SK-N-SH (cell line): ENCODE measurements around the gene PTGIR. TPM values are rescaled to one million over a fixed set of nuclear protein-coding genes. Genes with fewer than 3 reads are reported as not detected.

Source experiments
- CTCF ChIA-PET: fragments of 300-600, 350-600 bp; formaldehyde crosslinking; extraction: SDS; loops from one replicate; lab custom pipeline; 2021; lab: Yijun Ruan, JAX
- POLR2A ChIA-PET: fragments of 350-600 bp; sonication (Branson Sonifier 250); formaldehyde crosslinking; extraction: SDS; loops from one replicate; lab custom pipeline; 2020; ENCODE audit warnings: antibody characterized with exemption, inconsistent platforms; lab: Yijun Ruan, JAX
- DNase-seq: peaks from one replicate; pipeline ENCODE4 v3.0.0; 2012
- H2AFZ ChIP-seq: fragments of 200-600 bp; sonication (generic); 2 replicates; pipeline ENCODE4 v1.8.1; 2016; ENCODE audit warnings: antibody characterized with exemption, mild to moderate bottlenecking, low read depth
- H3F3A ChIP-seq: fragments of 200-600 bp; sonication (generic); replicated peaks from 2 replicates; pipeline ENCODE3; 2016; ENCODE audit warnings: antibody characterized with exemption, mild to moderate bottlenecking; ENCODE audit not compliant: insufficient read depth
- H3K27ac ChIP-seq, 2 experiments: fragments of 200-500 bp in 1 of 2; fragments of 200-600 bp in 1 of 2; sonication (Bioruptor generic) in 1 of 2; sonication (generic), shearing (Covaris generic) in 1 of 2; 2 replicates each; pipeline versions ENCODE4 v1.5.1 to v1.6.1; 2014 to 2016; ENCODE audit warnings: low read depth in 2 of 2, inconsistent platforms in 1 of 2, low read length in 1 of 2, mild to moderate bottlenecking in 1 of 2, mixed read lengths in 1 of 2
- H3K27me3 ChIP-seq: fragments of 200-600 bp; sonication (generic), shearing (Covaris generic); 2 replicates; pipeline ENCODE4 v1.6.1; 2016; ENCODE audit warnings: mixed run types; ENCODE audit not compliant: insufficient read depth
- H3K36me3 ChIP-seq, 2 experiments: fragments of 200-500 bp in 1 of 2; fragments of 200-600 bp in 1 of 2; sonication (Bioruptor generic) in 1 of 2; sonication (generic) in 1 of 2; replicated peaks in 1 of 2; 2 replicates each; pipeline versions ENCODE3 to v1.5.1; 2014 to 2016; ENCODE audit warnings: low read length in 1 of 2, mild to moderate bottlenecking in 1 of 2; ENCODE audit not compliant: insufficient read depth in 2 of 2, control insufficient read depth in 1 of 2
- H3K4me1 ChIP-seq, 2 experiments: fragments of 200-500 bp in 1 of 2; fragments of 200-600 bp in 1 of 2; sonication (Bioruptor generic) in 1 of 2; sonication (generic), shearing (Covaris generic) in 1 of 2; 2 replicates each; pipeline versions ENCODE4 v1.5.1 to v1.6.1; 2014 to 2016; ENCODE audit warnings: low read depth in 1 of 2, low read length in 1 of 2, mixed run types in 1 of 2; ENCODE audit not compliant: insufficient read depth in 2 of 2, control insufficient read depth in 1 of 2
- H3K4me2 ChIP-seq: fragments of 200-600 bp; sonication (generic), shearing (Covaris generic); 2 replicates; pipeline ENCODE4 v1.6.1; 2017; ENCODE audit warnings: mixed run types
- H3K4me3 ChIP-seq, 2 experiments: fragments of 200-500 bp in 1 of 2; fragments of 200-600 bp in 1 of 2; sonication (Bioruptor generic) in 1 of 2; sonication (generic), shearing (Covaris generic) in 1 of 2; 2 replicates each; pipeline versions ENCODE4 v1.5.1 to v1.8.1; 2014 to 2016; ENCODE audit warnings: low read depth in 2 of 2, inconsistent platforms in 1 of 2, low read length in 1 of 2, mild to moderate bottlenecking in 1 of 2, mixed read lengths in 1 of 2, moderate library complexity in 1 of 2
- H3K79me2 ChIP-seq: fragments of 200-600 bp; sonication (generic); 2 replicates; pipeline ENCODE4 v1.8.1; 2017; ENCODE audit warnings: mild to moderate bottlenecking; ENCODE audit not compliant: insufficient read depth
- H3K9ac ChIP-seq: fragments of 200-600 bp; sonication (generic); 2 replicates; pipeline ENCODE4 v1.6.1; 2017; ENCODE audit warnings: mixed run types
- H3K9me2 ChIP-seq: fragments of 200-600 bp; sonication (generic); 2 replicates; pipeline ENCODE4 v1.6.1; 2017; ENCODE audit warnings: mixed run types
- H3K9me3 ChIP-seq: fragments of 200-600 bp; sonication (generic); 2 replicates; pipeline ENCODE4 v1.6.1; 2017; ENCODE audit warnings: mixed run types, mild to moderate bottlenecking, moderate library complexity
- H4K20me1 ChIP-seq: fragments of 200-600 bp; sonication (generic); 2 replicates; pipeline ENCODE4 v1.6.1; 2017; ENCODE audit warnings: mild to moderate bottlenecking, mixed run types; ENCODE audit not compliant: insufficient read depth
- EP300 ChIP-seq, 2 experiments: IDR thresholded peaks; 2 replicates each; pipeline versions ENCODE4 v1.4.0 to v1.6.1; 2012; ENCODE audit warnings: borderline replicate concordance in 1 of 2, low read depth in 1 of 2, low read length in 1 of 2
- EZH2phosphoT487 ChIP-seq: fragments of 200-600 bp; sonication (generic); IDR thresholded peaks from 2 replicates; pipeline ENCODE4 v1.6.1; 2017; ENCODE audit warnings: low read depth, mixed run types, mild to moderate bottlenecking, antibody characterized with exemption, moderate library complexity, borderline replicate concordance
- FOXJ3 ChIP-seq: sonication (generic); formaldehyde crosslinking; IDR thresholded peaks from 2 replicates; pipeline ENCODE4 v1.5.1; 2020; ENCODE audit warnings: mild to moderate bottlenecking, missing genetic modification reagents
- FOXM1 ChIP-seq: IDR thresholded peaks from 2 replicates; pipeline ENCODE4 v1.4.0; 2012; ENCODE audit warnings: low read depth, mild to moderate bottlenecking
- JUND ChIP-seq: IDR thresholded peaks from 2 replicates; pipeline ENCODE4 v1.4.0; 2012
- MEF2A ChIP-seq: IDR thresholded peaks from 2 replicates; pipeline ENCODE4 v1.4.0; 2012; ENCODE audit warnings: low read depth, borderline replicate concordance
- NRF1 ChIP-seq: IDR thresholded peaks from 2 replicates; pipeline ENCODE4 v1.6.1; 2012; ENCODE audit warnings: low read depth, mild to moderate bottlenecking, low read length
- RCOR1 ChIP-seq: fragments of 150-350 bp; IDR thresholded peaks from 2 replicates; pipeline ENCODE4 v1.6.1; 2017; ENCODE audit warnings: antibody characterized with exemption, low read length
- RFX5 ChIP-seq: IDR thresholded peaks from 2 replicates; pipeline ENCODE4 v1.6.1; 2012; ENCODE audit warnings: mild to moderate bottlenecking, improper control_type of control experiment, low read length
- TEAD4 ChIP-seq: IDR thresholded peaks from 2 replicates; pipeline ENCODE4 v1.4.0; 2012; ENCODE audit warnings: mild to moderate bottlenecking, borderline replicate concordance; ENCODE audit not compliant: insufficient read depth
- YY1 ChIP-seq: IDR thresholded peaks from 2 replicates; pipeline ENCODE4 v1.4.0; 2012; ENCODE audit warnings: low read depth, mild to moderate bottlenecking
- WGBS: methylation state at CpG from one replicate; pipeline ENCODE4 v1.1.6; 2017; ENCODE audit warnings: low lambda C conversion rate; 5-methylcytosine and 5-hydroxymethylcytosine counted together
- polyA plus RNA-seq, 3 experiments: library from polyadenylated mRNA; depleted of rRNA; stranded (reverse); fragments of >200 nt; gene quantifications; 2 replicates each; pipeline ENCODE4 v1.2.3, GENCODE V29; 2012
- TF ChIP-seq, protein P1 (sequence below): fragments of 150-350 bp; IDR thresholded peaks from 2 replicates; pipeline ENCODE4 v1.6.1; 2016; ENCODE audit warnings: mild to moderate bottlenecking, low read depth, low read length
- TF ChIP-seq, protein P2 (sequence below): IDR thresholded peaks from 2 replicates; pipeline ENCODE4 v1.4.0; 2012; ENCODE audit warnings: low read depth
- TF ChIP-seq, protein P3 (sequence below): fragments of 200-600 bp; sonication (generic); IDR thresholded peaks from 2 replicates; pipeline ENCODE4 v1.6.1; 2017; ENCODE audit warnings: antibody characterized with exemption, mild to moderate bottlenecking, moderate library complexity
- TF ChIP-seq, protein P4 (sequence below): IDR thresholded peaks from 2 replicates; pipeline ENCODE4; 2012

The PTGIR gene
- polyA plus RNA-seq, 1 of the 3 experiments (the other 2 are of a cell fraction), result 2.5 TPM

DNA sequence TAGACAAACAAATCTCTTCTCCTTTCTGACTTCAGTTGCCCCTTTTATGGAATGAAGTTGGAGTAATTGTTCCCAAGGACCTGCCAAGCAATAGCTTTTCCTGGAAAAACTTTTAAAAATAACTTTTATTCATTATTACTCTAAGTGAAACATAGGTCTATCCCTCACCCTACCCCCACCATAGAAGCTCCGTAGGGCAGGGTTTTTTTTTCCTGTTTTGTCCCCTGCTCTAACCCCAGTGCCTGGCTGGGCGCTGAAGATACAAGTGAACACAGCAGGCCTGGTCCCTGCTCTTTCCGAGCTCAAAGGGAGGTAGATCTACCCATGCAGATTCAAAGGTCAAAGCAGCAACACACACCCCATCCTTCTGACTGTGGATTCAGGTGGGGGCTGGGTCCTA lies 19.8 kb upstream of the PTGIR start:
- Histone ChIP-seq H3K9me2 (no peaks in the 10 kb centered on the region), H4K20me1 (no peaks in the 10 kb centered on the region), H3K9ac (no peak overlapping the region), H3F3A (peaks cover 4% of the 10 kb centered on the region), H3K27me3 (no peaks in the 10 kb centered on the region)
- no peak for DNase-seq
- CTCF ChIA-PET, result interaction anchor here (0.9 to 3.1 kb wide), 3 partner anchors 12 to 17 kb away, joined by 3 to 17 read pairs (median 3); partner anchors contain the start of gene DACT3
- WGBS, result 64% methylated on average over 3 of the region's 3 CpGs
- TF ChIP-seq, protein P1, sequence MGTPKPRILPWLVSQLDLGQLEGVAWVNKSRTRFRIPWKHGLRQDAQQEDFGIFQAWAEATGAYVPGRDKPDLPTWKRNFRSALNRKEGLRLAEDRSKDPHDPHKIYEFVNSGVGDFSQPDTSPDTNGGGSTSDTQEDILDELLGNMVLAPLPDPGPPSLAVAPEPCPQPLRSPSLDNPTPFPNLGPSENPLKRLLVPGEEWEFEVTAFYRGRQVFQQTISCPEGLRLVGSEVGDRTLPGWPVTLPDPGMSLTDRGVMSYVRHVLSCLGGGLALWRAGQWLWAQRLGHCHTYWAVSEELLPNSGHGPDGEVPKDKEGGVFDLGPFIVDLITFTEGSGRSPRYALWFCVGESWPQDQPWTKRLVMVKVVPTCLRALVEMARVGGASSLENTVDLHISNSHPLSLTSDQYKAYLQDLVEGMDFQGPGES, result no peak
- no peak for TF ChIP-seq EP300 (IDR thresholded peaks at IDR 0.05; ENCODE audit: borderline replicate concordance in 1 of 2, low read depth in 1 of 2, low read length in 1 of 2)
- TF ChIP-seq, protein P2, sequence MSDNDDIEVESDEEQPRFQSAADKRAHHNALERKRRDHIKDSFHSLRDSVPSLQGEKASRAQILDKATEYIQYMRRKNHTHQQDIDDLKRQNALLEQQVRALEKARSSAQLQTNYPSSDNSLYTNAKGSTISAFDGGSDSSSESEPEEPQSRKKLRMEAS, result no peak
- TF ChIP-seq EZH2phosphoT487, result no peak
- TF ChIP-seq RCOR1, result no peak
- TF ChIP-seq NRF1, result no peak
- TF ChIP-seq YY1, result no peak
- TF ChIP-seq, protein P3, sequence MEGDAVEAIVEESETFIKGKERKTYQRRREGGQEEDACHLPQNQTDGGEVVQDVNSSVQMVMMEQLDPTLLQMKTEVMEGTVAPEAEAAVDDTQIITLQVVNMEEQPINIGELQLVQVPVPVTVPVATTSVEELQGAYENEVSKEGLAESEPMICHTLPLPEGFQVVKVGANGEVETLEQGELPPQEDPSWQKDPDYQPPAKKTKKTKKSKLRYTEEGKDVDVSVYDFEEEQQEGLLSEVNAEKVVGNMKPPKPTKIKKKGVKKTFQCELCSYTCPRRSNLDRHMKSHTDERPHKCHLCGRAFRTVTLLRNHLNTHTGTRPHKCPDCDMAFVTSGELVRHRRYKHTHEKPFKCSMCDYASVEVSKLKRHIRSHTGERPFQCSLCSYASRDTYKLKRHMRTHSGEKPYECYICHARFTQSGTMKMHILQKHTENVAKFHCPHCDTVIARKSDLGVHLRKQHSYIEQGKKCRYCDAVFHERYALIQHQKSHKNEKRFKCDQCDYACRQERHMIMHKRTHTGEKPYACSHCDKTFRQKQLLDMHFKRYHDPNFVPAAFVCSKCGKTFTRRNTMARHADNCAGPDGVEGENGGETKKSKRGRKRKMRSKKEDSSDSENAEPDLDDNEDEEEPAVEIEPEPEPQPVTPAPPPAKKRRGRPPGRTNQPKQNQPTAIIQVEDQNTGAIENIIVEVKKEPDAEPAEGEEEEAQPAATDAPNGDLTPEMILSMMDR, result no peak
- no peak for TF ChIP-seq TEAD4
- TF ChIP-seq RFX5, result no peak
- no peak for TF ChIP-seq JUND
- no peak for TF ChIP-seq MEF2A
- TF ChIP-seq FOXJ3 (CRISPR knock-in tag), result no peak
- TF ChIP-seq FOXM1, result no peak
- TF ChIP-seq, protein P4, sequence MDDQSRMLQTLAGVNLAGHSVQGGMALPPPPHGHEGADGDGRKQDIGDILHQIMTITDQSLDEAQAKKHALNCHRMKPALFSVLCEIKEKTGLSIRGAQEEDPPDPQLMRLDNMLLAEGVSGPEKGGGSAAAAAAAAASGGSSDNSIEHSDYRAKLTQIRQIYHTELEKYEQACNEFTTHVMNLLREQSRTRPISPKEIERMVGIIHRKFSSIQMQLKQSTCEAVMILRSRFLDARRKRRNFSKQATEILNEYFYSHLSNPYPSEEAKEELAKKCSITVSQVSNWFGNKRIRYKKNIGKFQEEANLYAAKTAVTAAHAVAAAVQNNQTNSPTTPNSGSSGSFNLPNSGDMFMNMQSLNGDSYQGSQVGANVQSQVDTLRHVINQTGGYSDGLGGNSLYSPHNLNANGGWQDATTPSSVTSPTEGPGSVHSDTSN, result no peak
- TF ChIP-seq, all 33 proteins: peak for 0
- H3K4me3 ChIP-seq, result no peak overlapping the region
- POLR2A ChIA-PET, result no interaction called here
- no peak overlapping the region for H3K4me2 ChIP-seq
- no peaks in the 10 kb centered on the region for H3K79me2 ChIP-seq
- no peaks in the 10 kb centered on the region for H3K9me3 ChIP-seq
- H3K4me1 ChIP-seq, result peaks cover 6 to 11% of the 10 kb centered on the region in 2 experiments; a peak in 2 of 4 replicates
- no peak overlapping the region for H3K27ac ChIP-seq
- no peak overlapping the region for H2AFZ ChIP-seq
- H3K36me3 ChIP-seq, result peaks cover 5% of the 10 kb centered on the region in 2 experiments
